ENCODE measurements around the gene PAX8. TPM values are rescaled to one million over a fixed set of nuclear protein-coding genes. Genes with fewer than 3 reads are reported as not detected.

PAX8 gene
- total and polyA plus RNA-seq, 2 experiments from 2014 or later, result 0.21 to 0.32 TPM

DNA sequence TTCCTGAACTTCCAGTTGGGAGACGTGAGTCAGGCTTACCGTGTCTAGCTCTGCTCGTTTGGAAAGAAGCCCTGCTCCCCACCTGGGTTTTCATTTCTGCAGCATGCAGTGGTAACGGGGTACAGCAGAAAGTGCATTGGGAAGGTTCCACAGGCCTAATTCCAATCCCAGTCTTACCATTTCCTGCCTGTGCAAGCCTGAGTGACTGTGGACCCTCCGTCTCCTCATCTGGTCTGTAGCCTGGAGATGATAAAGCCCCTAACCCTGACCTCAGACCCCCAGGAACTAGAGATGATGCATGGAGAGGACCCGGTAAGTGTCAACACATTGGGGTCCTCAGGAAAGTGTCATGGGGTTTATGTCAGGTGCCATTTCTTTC is 110.8 kb downstream of the PAX8 start:
- Histone ChIP-seq H3K9me2 (ENCODE audit: insufficient read depth) (no peaks in the 10 kb centered on the region), H3K36me3 (ENCODE audit: insufficient read depth) (no peaks in the 10 kb centered on the region), H3K79me2 (replicated peaks; ENCODE audit: insufficient read depth) (no peaks in the 10 kb centered on the region), H3F3A (replicated peaks; ENCODE audit: low read depth) (no peaks in the 10 kb centered on the region), H3K27me3 (ENCODE audit: insufficient read depth) (no peaks in the 10 kb centered on the region), H3K4me2 (no peak overlapping the region), H3K27ac (ENCODE audit: low read depth) (no peak overlapping the region), H4K20me1 (replicated peaks; ENCODE audit: insufficient read depth) (no peaks in the 10 kb centered on the region), H3K4me3 (no peak overlapping the region), H3K4me1 (ENCODE audit: insufficient read depth) (peaks cover 4% of the 10 kb centered on the region; the same call in 1 of the 2 replicates), H2AFZ (no peak overlapping the region)
- ATAC-seq, result no peak
- H3K36me3 Mint-ChIP-seq (ENCODE audit: low read depth), result no peaks in the 10 kb centered on the region
- 0 out of 2 replicates have a peak overlapping the region, but pooled peaks have one; percentile 52 for H3K27ac Mint-ChIP-seq
- no peaks in the 10 kb centered on the region; the same call in 2 of the 3 replicates for H3K9me3 Mint-ChIP-seq
- H3K4me3 Mint-ChIP-seq, result no peak overlapping the region
- peaks cover 16% of the 10 kb centered on the region for H3K4me1 Mint-ChIP-seq
- no peak for TF ChIP-seq CREB1 (CRISPR knock-in tag; IDR thresholded peaks at IDR 0.05; ENCODE audit: low read depth)
- no peak for TF ChIP-seq ZNF462 (CRISPR knock-in tag; IDR thresholded peaks at IDR 0.05)
- no peak for TF ChIP-seq CTCF (conservative IDR thresholded peaks at IDR 0.05; ENCODE audit: low read depth in 2 of 2)
- no peak for TF ChIP-seq STAT1 (IDR thresholded peaks at IDR 0.05; ENCODE audit: unreplicated experiment)
- no peak for TF ChIP-seq POLR2AphosphoS5 (IDR thresholded peaks at IDR 0.05; ENCODE audit: low read depth)
- no peak for TF ChIP-seq NANOG (IDR thresholded peaks at IDR 0.05; ENCODE audit: borderline replicate concordance)
- TF ChIP-seq ZNF331 (CRISPR knock-in tag; IDR thresholded peaks at IDR 0.05; ENCODE audit: low read depth), result no peak
- no peak for TF ChIP-seq ZNF114 (CRISPR knock-in tag; IDR thresholded peaks at IDR 0.05)
- peaks cover 9% of the 10 kb centered on the region for H3K27me3 Mint-ChIP-seq (ENCODE audit: insufficient read depth, low read depth, poor library complexity)
- no peak for DNase-seq (ENCODE audit: low spot score)

Data from GM23338 (cell line).